DOHH2 (cell line): ENCODE results near the gene PITPNC1.

Experiments used
- H3F3A ChIP-seq: fragments of 200-600 bp; sonication (generic), shearing (Covaris generic); 2 replicates; pipeline ENCODE4 v1.6.0; 2016; ENCODE audit warnings: antibody characterized with exemption, mild to moderate bottlenecking; ENCODE audit not compliant: control insufficient read depth, insufficient read depth
- H3K27ac ChIP-seq: fragments of 200-600 bp; sonication (generic); 2 replicates; pipeline ENCODE4 v1.5.1; 2014; ENCODE audit warnings: low read depth, mild to moderate bottlenecking, low read length, moderate library complexity
- H3K27me3 ChIP-seq: fragments of 200-600 bp; sonication (generic); 2 replicates; pipeline ENCODE4 v1.6.1; 2014; ENCODE audit warnings: mild to moderate bottlenecking, low read length, mixed read lengths; ENCODE audit not compliant: control insufficient read depth
- H3K36me3 ChIP-seq: fragments of 200-600 bp; sonication (generic); 2 replicates; pipeline ENCODE4 v1.6.1; 2014; ENCODE audit warnings: mild to moderate bottlenecking, low read length, moderate library complexity, mixed read lengths; ENCODE audit not compliant: control insufficient read depth
- H3K4me1 ChIP-seq: fragments of 200-600 bp; sonication (generic); 2 replicates; pipeline ENCODE4 v1.6.1; 2014; ENCODE audit warnings: mild to moderate bottlenecking, low read length, mixed read lengths; ENCODE audit not compliant: control insufficient read depth
- H3K4me2 ChIP-seq: fragments of 200-600 bp; sonication (generic); 2 replicates; pipeline ENCODE4 v1.6.0; 2014; ENCODE audit warnings: mild to moderate bottlenecking, low read length, moderate library complexity
- H3K4me3 ChIP-seq: fragments of 200-600 bp; sonication (generic); 2 replicates; pipeline ENCODE4 v1.5.1; 2014; ENCODE audit warnings: mild to moderate bottlenecking, low read length, mixed read lengths
- H3K79me2 ChIP-seq: fragments of 200-600 bp; sonication (generic); 2 replicates; pipeline ENCODE4 v1.6.1; 2014; ENCODE audit warnings: mild to moderate bottlenecking, low read length, mixed read lengths; ENCODE audit not compliant: control insufficient read depth
- H3K9me2 ChIP-seq: fragments of 200-600 bp; sonication (generic); replicated peaks from 2 replicates; pipeline ENCODE4 v1.6.1; 2014; ENCODE audit warnings: mild to moderate bottlenecking, low read length, mixed read lengths; ENCODE audit not compliant: control insufficient read depth
- H3K9me3 ChIP-seq: fragments of 200-600 bp; sonication (generic); 2 replicates; pipeline ENCODE4 v1.6.1; 2014; ENCODE audit warnings: antibody characterized with exemption, low read length, mixed read lengths; ENCODE audit not compliant: control insufficient read depth, insufficient read depth
- H4K20me1 ChIP-seq: fragments of 200-600 bp; sonication (generic); 2 replicates; pipeline ENCODE4 v1.6.0; 2014; ENCODE audit warnings: low read depth, mild to moderate bottlenecking, antibody characterized with exemption, low read length, moderate library complexity; ENCODE audit not compliant: control insufficient read depth, insufficient read depth
- EZH2phosphoT487 ChIP-seq: fragments of 200-600 bp; sonication (generic); IDR thresholded peaks from 2 replicates; pipeline ENCODE4 v1.6.1; 2017; ENCODE audit warnings: borderline replicate concordance, mild to moderate bottlenecking, antibody characterized with exemption, low read length, moderate library complexity, mixed read lengths
- TF ChIP-seq, protein P1 (sequence below): fragments of 200-600 bp; sonication (generic); IDR thresholded peaks from one replicate; pipeline ENCODE4 v1.5.1; 2014; ENCODE audit warnings: antibody characterized with exemption, mild to moderate bottlenecking, low read depth, low read length; ENCODE audit not compliant: poor library complexity, severe bottlenecking

The PITPNC1 gene

DNA sequence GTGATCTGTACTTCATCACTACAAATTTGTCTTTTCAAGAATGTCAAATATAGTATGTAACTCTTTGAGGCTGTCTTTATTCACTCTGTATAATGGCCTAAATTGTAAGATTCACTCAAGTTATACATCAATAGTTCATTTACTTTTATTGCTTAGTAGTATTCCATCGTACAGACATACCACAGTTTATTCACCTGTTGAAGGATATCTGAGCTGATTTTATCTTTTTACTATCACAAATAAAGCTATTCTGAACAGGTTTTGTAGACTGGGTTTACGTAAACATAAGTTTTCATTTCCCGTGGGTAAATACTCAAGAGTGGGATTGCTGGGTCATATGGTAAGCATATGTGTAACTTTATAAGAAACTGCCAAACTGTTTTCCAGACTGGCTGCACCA, 29.3 kb upstream of the PITPNC1 start:
- H3K4me2 ChIP-seq: no peak overlapping the region
- peaks cover 82% of the 10 kb centered on the region for H3K36me3 ChIP-seq
- peaks cover 10% of the 10 kb centered on the region for H3K79me2 ChIP-seq
- no peaks in the 10 kb centered on the region; the same call in 1 of the 2 replicates for H3F3A ChIP-seq
- H3K4me1 ChIP-seq: no peaks in the 10 kb centered on the region
- H4K20me1 ChIP-seq: no peaks in the 10 kb centered on the region
- no peaks in the 10 kb centered on the region for H3K9me2 ChIP-seq
- no peaks in the 10 kb centered on the region for H3K27me3 ChIP-seq
- TF ChIP-seq, protein P1, sequence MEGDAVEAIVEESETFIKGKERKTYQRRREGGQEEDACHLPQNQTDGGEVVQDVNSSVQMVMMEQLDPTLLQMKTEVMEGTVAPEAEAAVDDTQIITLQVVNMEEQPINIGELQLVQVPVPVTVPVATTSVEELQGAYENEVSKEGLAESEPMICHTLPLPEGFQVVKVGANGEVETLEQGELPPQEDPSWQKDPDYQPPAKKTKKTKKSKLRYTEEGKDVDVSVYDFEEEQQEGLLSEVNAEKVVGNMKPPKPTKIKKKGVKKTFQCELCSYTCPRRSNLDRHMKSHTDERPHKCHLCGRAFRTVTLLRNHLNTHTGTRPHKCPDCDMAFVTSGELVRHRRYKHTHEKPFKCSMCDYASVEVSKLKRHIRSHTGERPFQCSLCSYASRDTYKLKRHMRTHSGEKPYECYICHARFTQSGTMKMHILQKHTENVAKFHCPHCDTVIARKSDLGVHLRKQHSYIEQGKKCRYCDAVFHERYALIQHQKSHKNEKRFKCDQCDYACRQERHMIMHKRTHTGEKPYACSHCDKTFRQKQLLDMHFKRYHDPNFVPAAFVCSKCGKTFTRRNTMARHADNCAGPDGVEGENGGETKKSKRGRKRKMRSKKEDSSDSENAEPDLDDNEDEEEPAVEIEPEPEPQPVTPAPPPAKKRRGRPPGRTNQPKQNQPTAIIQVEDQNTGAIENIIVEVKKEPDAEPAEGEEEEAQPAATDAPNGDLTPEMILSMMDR: no peak
- no peak for TF ChIP-seq EZH2phosphoT487
- no peak overlapping the region for H3K4me3 ChIP-seq
- no peak overlapping the region for H3K27ac ChIP-seq
- no peaks in the 10 kb centered on the region for H3K9me3 ChIP-seq

DNA sequence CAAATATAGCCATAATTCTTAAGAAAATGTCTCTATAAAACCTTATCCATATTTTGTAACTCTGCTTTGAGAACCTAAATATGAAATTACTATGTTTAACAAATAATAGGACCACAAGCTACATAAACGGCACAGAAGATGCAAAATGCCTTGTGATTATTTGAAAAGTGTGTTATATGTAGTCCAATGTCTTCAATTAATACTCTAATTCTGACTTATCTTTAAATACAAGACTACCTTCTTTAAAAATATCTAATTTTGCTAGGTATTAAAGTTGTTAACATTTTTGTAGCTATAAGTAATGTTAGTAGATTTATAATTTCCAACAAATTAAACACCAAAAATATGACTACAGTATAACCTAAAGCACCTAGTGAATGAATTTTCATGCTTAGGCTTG, 27.7 kb upstream of the PITPNC1 start:
- Histone ChIP-seq H3K9me2 (no peaks in the 10 kb centered on the region), H3K27me3 (no peaks in the 10 kb centered on the region), H3K4me1 (no peaks in the 10 kb centered on the region), H3K79me2 (peaks cover 21% of the 10 kb centered on the region), H3K9me3 (no peaks in the 10 kb centered on the region), H3K36me3 (peaks cover 82% of the 10 kb centered on the region), H3K4me3 (no peak overlapping the region), H3K4me2 (no peak overlapping the region), H4K20me1 (no peaks in the 10 kb centered on the region), H3K27ac (no peak overlapping the region), H3F3A (no peaks in the 10 kb centered on the region; the same call in 1 of the 2 replicates)
- TF ChIP-seq, protein P1: no peak
- TF ChIP-seq EZH2phosphoT487: no peak

DNA sequence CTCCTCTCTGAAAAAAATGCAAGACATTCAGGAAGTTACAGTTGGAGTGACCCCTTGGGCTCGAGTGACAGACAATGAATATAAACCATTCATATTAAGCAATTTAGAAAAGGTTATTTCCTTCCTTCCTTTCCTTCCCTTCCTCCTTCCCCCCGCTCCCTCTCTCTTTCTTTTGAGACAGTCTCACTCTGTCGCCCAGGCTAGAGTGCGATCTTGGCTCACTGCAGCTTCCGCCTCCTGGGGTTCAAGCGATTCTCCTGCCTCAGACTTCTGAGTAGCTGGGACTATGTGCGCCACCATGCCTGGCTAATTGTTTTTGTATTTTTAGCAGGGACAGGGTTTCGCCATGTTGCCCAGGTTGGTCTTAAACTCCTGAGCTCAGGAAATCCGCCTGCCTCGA, 23.9 kb upstream of the PITPNC1 start:
- Histone ChIP-seq H3K4me1 (no peaks in the 10 kb centered on the region), H4K20me1 (no peaks in the 10 kb centered on the region), H3F3A (no peaks in the 10 kb centered on the region), H3K79me2 (peaks cover 50% of the 10 kb centered on the region), H3K27me3 (no peaks in the 10 kb centered on the region), H3K36me3 (peaks cover 85% of the 10 kb centered on the region), H3K9me3 (no peaks in the 10 kb centered on the region), H3K27ac (no peak overlapping the region), H3K9me2 (no peaks in the 10 kb centered on the region), H3K4me2 (no peak overlapping the region), H3K4me3 (no peak overlapping the region)
- TF ChIP-seq EZH2phosphoT487: no peak
- TF ChIP-seq, protein P1: no peak
